HCT116 (cell line): ENCODE data around the gene ACYP1. TPM values are rescaled to one million over a fixed set of nuclear protein-coding genes. Genes with fewer than 3 reads are reported as not detected.

Experiments
- ATAC-seq: fragments of 200-7000 bp; cut with Tn5 transposase; 2 replicates; pipeline ENCODE4 v1.9.1; 2020; ENCODE audit warnings: mild to moderate bottlenecking, moderate library complexity
- BruUV-seq: library from RNA; stranded (reverse); fragments of 400-500 nt; replicated peaks from 2 replicates; lab custom pipeline; 2021; lab: Mats Ljungman, UMichigan
- CTCF ChIA-PET: fragments of 300-600 bp; sonication (Branson Sonifier 250); formaldehyde crosslinking; loops from one replicate; lab custom pipeline; 2021; ENCODE audit warnings: antibody characterized with exemption; lab: Charles Lee
- POLR2A ChIA-PET: fragments of 300-600, 350-600 bp; sonication (Branson Sonifier 250); formaldehyde crosslinking; loops from one replicate; lab custom pipeline; 2021; ENCODE audit warnings: antibody characterized with exemption; lab: Charles Lee
- RAD21 ChIA-PET, 2 experiments: fragments of 300-600 bp; sonication (Branson Sonifier 250); formaldehyde crosslinking; loops; one replicate each; lab custom pipeline; 2023; ENCODE audit warnings: low total read pairs in 2 of 2; ENCODE audit not compliant: uncharacterized antibody in 2 of 2, unreplicated experiment in 2 of 2, low non-redundant PET in 1 of 2; lab: Charles Lee
- DNase-seq: peaks from one replicate; pipeline ENCODE4 v3.0.0-alpha.2; 2010; ENCODE audit warnings: low read depth, low spot score
- H2AFZ ChIP-seq: fragments of 200-600 bp; shearing (Covaris generic), sonication (generic); 2 replicates; pipeline ENCODE4 v1.6.1; 2017; ENCODE audit warnings: low read depth, mixed run types, mixed read lengths, antibody characterized with exemption, low read length; ENCODE audit not compliant: poor library complexity, severe bottlenecking
- H3K27ac ChIP-seq: 2 replicates; pipeline ENCODE4 v1.5.1; 2012; ENCODE audit warnings: low read depth, low read length
- H3K27me3 ChIP-seq: fragments of 200-600 bp; sonication (generic); 2 replicates; pipeline ENCODE4 v1.6.1; 2016; ENCODE audit warnings: mixed run types, low read length, mixed read lengths; ENCODE audit not compliant: insufficient read depth
- H3K36me3 ChIP-seq, 2 experiments: fragments of 200-500 bp in 1 of 2; fragments of 200-600 bp in 1 of 2; sonication (Bioruptor generic) in 1 of 2; sonication (generic) in 1 of 2; 2 replicates each; pipeline versions ENCODE4 v1.5.1 to v1.6.1; 2014 to 2016; ENCODE audit warnings: low read length in 2 of 2, inconsistent platforms in 1 of 2, mixed read lengths in 1 of 2, mixed run types in 1 of 2; ENCODE audit not compliant: insufficient read depth in 2 of 2, control insufficient read depth in 1 of 2
- H3K4me1 ChIP-seq, 2 experiments: fragments of 200-600 bp in 1 of 2; sonication (generic) in 1 of 2; 2 replicates each; pipeline versions ENCODE4 v1.5.1 to v1.6.1; 2012 to 2017; ENCODE audit warnings: low read length in 2 of 2, inconsistent platforms in 1 of 2, mild to moderate bottlenecking in 1 of 2, mixed read lengths in 1 of 2, mixed run types in 1 of 2, moderate library complexity in 1 of 2; ENCODE audit not compliant: insufficient read depth in 2 of 2, control insufficient read depth in 1 of 2
- H3K4me2 ChIP-seq: fragments of 200-600 bp; sonication (generic); 2 replicates; pipeline ENCODE4 v1.6.1; 2017; ENCODE audit warnings: mixed run types, low read length, mixed read lengths
- H3K4me3 ChIP-seq, 2 experiments: fragments of 200-600 bp in 1 of 2; sonication (generic) in 1 of 2; replicated peaks in 1 of 2; 2 replicates each; pipeline ENCODE4 v1.5.1; 2011 to 2016; ENCODE audit warnings: low read length in 2 of 2, control low read depth in 1 of 2, low read depth in 1 of 2, mild to moderate bottlenecking in 1 of 2, mixed read lengths in 1 of 2, mixed run types in 1 of 2
- H3K79me2 ChIP-seq: fragments of 200-600 bp; sonication (generic); 2 replicates; pipeline ENCODE4 v1.6.1; 2017; ENCODE audit warnings: mild to moderate bottlenecking, mixed run types, low read length, moderate library complexity, mixed read lengths; ENCODE audit not compliant: insufficient read depth
- H3K9ac ChIP-seq: fragments of 200-600 bp; sonication (generic); 2 replicates; pipeline ENCODE4 v1.6.1; 2016; ENCODE audit warnings: low read length, mixed read lengths
- H3K9me2 ChIP-seq: fragments of 200-600 bp; sonication (generic), shearing (Covaris generic); 2 replicates; pipeline ENCODE4 v1.6.1; 2017; ENCODE audit warnings: mixed run types, mild to moderate bottlenecking, moderate library complexity; ENCODE audit not compliant: insufficient read depth
- H3K9me3 ChIP-seq, 2 experiments: fragments of 200-500 bp in 1 of 2; fragments of 200-600 bp in 1 of 2; sonication (Bioruptor generic) in 1 of 2; sonication (generic) in 1 of 2; 2 replicates each; pipeline ENCODE4 v1.6.1; 2014 to 2017; ENCODE audit warnings: low read length in 2 of 2, mixed read lengths in 2 of 2, inconsistent platforms in 1 of 2, low read depth in 1 of 2, mild to moderate bottlenecking in 1 of 2, mixed run types in 1 of 2, moderate library complexity in 1 of 2; ENCODE audit not compliant: control insufficient read depth in 1 of 2, insufficient read depth in 1 of 2
- H4K20me1 ChIP-seq: fragments of 200-600 bp; sonication (generic), shearing (Covaris generic); 2 replicates; pipeline ENCODE4 v1.6.1; 2017; ENCODE audit warnings: mixed run types, mild to moderate bottlenecking, moderate library complexity; ENCODE audit not compliant: insufficient read depth
- POLR2AphosphoS5 ChIP-seq: IDR thresholded peaks from 2 replicates; pipeline ENCODE4 v1.6.1; 2011; ENCODE audit warnings: mild to moderate bottlenecking, low read depth, low read length, moderate library complexity
- ZFX ChIP-seq: fragments of 450-650 bp; IDR thresholded peaks from 2 replicates; pipeline ENCODE4 v1.6.1; 2017
- intact Hi-C: fragments of 100-400 bp; cut with micrococcal nuclease; formaldehyde crosslinking; loops from 2 replicates; pipeline ENCODE4 v1.10.0; 2022
- total RNA-seq: library from RNA; stranded (reverse); gene quantifications from one replicate; pipeline ENCODE4 v1.2.1, GENCODE V29; 2021; ENCODE audit not compliant: unreplicated experiment
- TF ChIP-seq, protein P1 (sequence below): IDR thresholded peaks from 2 replicates; pipeline ENCODE4 v1.6.1; 2012
- TF ChIP-seq, protein P2 (sequence below): IDR thresholded peaks from 2 replicates; pipeline ENCODE4 v1.6.1; 2011; ENCODE audit warnings: mild to moderate bottlenecking, low read length, moderate library complexity; ENCODE audit not compliant: insufficient replicate concordance; ENCODE audit errors: extremely low read depth
- TF ChIP-seq, protein P3 (sequence below), 3 experiments: fragments of 200-600 bp in 1 of 3; sonication (generic) in 1 of 3; IDR thresholded peaks in 2 of 3; conservative IDR thresholded peaks in 1 of 3; 2 replicates each; pipeline ENCODE4 v1.5.1; 2012 to 2017; ENCODE audit warnings: low read depth in 2 of 3, low read length in 2 of 3, antibody characterized with exemption in 1 of 3, borderline replicate concordance in 1 of 3, control low read depth in 1 of 3, mild to moderate bottlenecking in 1 of 3, mixed read lengths in 1 of 3, mixed run types in 1 of 3, moderate library complexity in 1 of 3; ENCODE audit not compliant: insufficient read depth in 1 of 3
- TF ChIP-seq, protein P4 (sequence below): IDR thresholded peaks from 2 replicates; pipeline ENCODE4 v1.6.1; 2012

Gene ACYP1
- total RNA-seq, 1 experiment from 2014 or later, result 30.7 TPM

DNA sequence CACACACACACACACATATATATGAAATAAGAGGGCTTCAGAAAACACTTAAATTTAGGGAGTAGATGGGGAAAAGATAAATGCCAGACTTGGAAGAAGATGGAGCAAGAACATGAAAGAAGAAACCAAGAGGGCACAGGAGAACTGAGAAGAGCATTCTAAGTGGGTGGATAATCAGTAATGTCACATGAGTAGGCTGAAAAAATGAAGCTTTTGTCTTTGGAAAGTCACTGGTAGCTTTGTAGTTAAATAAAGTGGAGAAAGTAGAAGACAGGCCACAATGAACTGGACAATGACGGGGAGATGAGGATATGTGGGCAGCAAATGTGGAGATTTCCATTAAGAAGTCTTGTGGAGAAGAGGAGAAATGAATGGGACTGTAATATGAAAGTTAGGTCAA, 3.4 kb upstream of the ACYP1 start:
- H3K9ac ChIP-seq, result no peak overlapping the region
- no peak for DNase-seq
- H3K27ac ChIP-seq, result no peak overlapping the region
- no peak for ATAC-seq
- no peaks in the 10 kb centered on the region for H4K20me1 ChIP-seq
- H3K27me3 ChIP-seq, result no peaks in the 10 kb centered on the region
- H3K79me2 ChIP-seq, result peaks cover 15% of the 10 kb centered on the region
- ChIA-PET CTCF (no interaction called here), RAD21 (no interaction called here), POLR2A (no interaction called here)
- H3K4me3 ChIP-seq, result no peak overlapping the region
- no peak overlapping the region for H3K4me2 ChIP-seq
- no peaks in the 10 kb centered on the region for H3K9me3 ChIP-seq
- no peak overlapping the region for H2AFZ ChIP-seq
- H3K9me2 ChIP-seq, result no peaks in the 10 kb centered on the region
- no peaks in the 10 kb centered on the region for H3K36me3 ChIP-seq
- peaks cover 16 to 37% of the 10 kb centered on the region in 2 experiments for H3K4me1 ChIP-seq
- TF ChIP-seq, protein P1, sequence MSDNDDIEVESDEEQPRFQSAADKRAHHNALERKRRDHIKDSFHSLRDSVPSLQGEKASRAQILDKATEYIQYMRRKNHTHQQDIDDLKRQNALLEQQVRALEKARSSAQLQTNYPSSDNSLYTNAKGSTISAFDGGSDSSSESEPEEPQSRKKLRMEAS, result no peak
- TF ChIP-seq, protein P2, sequence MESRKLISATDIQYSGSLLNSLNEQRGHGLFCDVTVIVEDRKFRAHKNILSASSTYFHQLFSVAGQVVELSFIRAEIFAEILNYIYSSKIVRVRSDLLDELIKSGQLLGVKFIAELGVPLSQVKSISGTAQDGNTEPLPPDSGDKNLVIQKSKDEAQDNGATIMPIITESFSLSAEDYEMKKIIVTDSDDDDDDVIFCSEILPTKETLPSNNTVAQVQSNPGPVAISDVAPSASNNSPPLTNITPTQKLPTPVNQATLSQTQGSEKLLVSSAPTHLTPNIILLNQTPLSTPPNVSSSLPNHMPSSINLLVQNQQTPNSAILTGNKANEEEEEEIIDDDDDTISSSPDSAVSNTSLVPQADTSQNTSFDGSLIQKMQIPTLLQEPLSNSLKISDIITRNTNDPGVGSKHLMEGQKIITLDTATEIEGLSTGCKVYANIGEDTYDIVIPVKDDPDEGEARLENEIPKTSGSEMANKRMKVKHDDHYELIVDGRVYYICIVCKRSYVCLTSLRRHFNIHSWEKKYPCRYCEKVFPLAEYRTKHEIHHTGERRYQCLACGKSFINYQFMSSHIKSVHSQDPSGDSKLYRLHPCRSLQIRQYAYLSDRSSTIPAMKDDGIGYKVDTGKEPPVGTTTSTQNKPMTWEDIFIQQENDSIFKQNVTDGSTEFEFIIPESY, result no peak
- TF ChIP-seq, protein P3, sequence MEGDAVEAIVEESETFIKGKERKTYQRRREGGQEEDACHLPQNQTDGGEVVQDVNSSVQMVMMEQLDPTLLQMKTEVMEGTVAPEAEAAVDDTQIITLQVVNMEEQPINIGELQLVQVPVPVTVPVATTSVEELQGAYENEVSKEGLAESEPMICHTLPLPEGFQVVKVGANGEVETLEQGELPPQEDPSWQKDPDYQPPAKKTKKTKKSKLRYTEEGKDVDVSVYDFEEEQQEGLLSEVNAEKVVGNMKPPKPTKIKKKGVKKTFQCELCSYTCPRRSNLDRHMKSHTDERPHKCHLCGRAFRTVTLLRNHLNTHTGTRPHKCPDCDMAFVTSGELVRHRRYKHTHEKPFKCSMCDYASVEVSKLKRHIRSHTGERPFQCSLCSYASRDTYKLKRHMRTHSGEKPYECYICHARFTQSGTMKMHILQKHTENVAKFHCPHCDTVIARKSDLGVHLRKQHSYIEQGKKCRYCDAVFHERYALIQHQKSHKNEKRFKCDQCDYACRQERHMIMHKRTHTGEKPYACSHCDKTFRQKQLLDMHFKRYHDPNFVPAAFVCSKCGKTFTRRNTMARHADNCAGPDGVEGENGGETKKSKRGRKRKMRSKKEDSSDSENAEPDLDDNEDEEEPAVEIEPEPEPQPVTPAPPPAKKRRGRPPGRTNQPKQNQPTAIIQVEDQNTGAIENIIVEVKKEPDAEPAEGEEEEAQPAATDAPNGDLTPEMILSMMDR (IDR thresholded peaks at IDR 0.05 in 2 of 3, conservative IDR thresholded peaks at IDR 0.05 in 1 of 3; ENCODE audit: borderline replicate concordance in 1 of 3, insufficient read depth in 1 of 3, low read depth in 2 of 3, low read length in 2 of 3), result no peak
- TF ChIP-seq, protein P4, sequence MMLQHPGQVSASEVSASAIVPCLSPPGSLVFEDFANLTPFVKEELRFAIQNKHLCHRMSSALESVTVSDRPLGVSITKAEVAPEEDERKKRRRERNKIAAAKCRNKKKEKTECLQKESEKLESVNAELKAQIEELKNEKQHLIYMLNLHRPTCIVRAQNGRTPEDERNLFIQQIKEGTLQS, result no peak
- no peak for TF ChIP-seq POLR2AphosphoS5
- no peak for TF ChIP-seq ZFX
- intact Hi-C loops, result no loop called here
- BruUV-seq, result no TSS peak
